Testis (tissue), 2 donors: ENCODE results near the gene WBP11.

Experiments
- CTCF ChIP-seq, 3 experiments: fragments of 450-650 bp in 2 of 3; fragments of 200-600 bp in 1 of 3; sonication (generic) in 1 of 3; IDR thresholded peaks; one replicate each; pipeline ENCODE4 v1.5.1; 2016 to 2019; ENCODE audit warnings: antibody characterized with exemption in 3 of 3, mild to moderate bottlenecking in 2 of 3, moderate library complexity in 1 of 3
- POLR2A ChIP-seq: fragments of 450-650 bp; IDR thresholded peaks from one replicate; pipeline ENCODE4 v1.6.1; 2017; ENCODE audit warnings: antibody characterized with exemption, mild to moderate bottlenecking, moderate library complexity

GRCh38 chr12:14833336-14833735, 30.1 kb upstream of the WBP11 start:
- TF ChIP-seq CTCF (IDR thresholded peaks at IDR 0.05): no peak
- TF ChIP-seq POLR2A: no peak
